ENCODE data around the gene COQ9. TPM values are rescaled to one million over a fixed set of nuclear protein-coding genes. Genes with fewer than 3 reads are reported as not detected.

The COQ9 gene, protein sequence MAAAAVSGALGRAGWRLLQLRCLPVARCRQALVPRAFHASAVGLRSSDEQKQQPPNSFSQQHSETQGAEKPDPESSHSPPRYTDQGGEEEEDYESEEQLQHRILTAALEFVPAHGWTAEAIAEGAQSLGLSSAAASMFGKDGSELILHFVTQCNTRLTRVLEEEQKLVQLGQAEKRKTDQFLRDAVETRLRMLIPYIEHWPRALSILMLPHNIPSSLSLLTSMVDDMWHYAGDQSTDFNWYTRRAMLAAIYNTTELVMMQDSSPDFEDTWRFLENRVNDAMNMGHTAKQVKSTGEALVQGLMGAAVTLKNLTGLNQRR
- 40.1 to 53.3 TPM (median 51.4 TPM) in 5 replicates for total RNA-seq (2022; extraction: Qiagen RNA extraction)

DNA sequence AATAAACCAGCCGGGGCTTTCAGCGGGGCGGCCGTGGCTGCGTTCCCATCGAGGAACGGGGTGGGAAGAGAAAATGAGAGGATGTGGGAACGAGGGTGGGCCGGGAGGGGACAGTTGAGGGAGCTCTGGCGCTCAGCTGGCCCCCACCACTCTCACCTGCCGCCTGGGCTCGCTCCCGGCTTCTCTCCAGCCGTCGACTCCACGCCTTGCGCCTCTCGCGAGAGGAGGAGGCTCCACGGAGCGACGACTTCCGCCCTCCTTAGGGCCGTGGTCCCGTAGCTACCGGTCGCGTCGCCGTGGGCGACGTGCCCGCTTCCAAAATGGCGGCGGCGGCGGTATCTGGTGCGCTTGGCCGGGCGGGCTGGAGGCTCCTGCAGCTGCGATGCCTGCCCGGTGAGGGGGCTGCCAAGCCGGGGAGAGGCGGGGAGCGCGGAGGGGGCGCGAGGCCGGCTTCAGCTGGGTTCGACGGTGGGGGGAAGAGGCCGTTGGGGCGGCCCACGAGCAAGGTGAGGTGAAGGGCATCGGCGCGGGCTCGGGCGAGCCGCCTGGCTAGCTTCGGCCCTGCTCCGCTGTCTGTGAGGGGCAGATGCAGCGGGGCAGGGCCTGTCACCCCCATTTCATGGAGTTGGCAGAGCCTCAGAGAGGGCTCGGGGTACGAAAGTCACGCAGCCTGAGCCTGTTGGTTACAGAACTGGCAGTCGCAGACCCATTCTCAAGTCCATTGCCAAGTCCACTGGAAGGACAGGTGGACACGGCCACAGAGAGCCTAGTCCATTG is at the start of gene COQ9, which contains the start of gene CIAPIN1:
Gene COQ9, plus strand, starts transcription at position 294 of the 777 bp plus-strand sequence. Its CDS starts 27 bp downstream, at position 321.
Gene CIAPIN1, minus strand, starts transcription at position 200 of the 777 bp plus-strand sequence. CDS start 6,457 bp downstream, outside the sequence.

GRCh38 chr16:57403965-57404817 is 43.1 kb upstream of the COQ9 start, which contains the start of gene CCL17:
Gene CCL17 (plus strand): TSS chr16:57404767. CDS start chr16:57413933, 9,166 bp downstream.

GRCh38 chr16:57462209-57462977 is 15.1 kb downstream of the COQ9 start, which contains the start of gene POLR2C:
Gene POLR2C (plus strand): TSS chr16:57462679. CDS start chr16:57462725, 46 bp downstream.

DNA sequence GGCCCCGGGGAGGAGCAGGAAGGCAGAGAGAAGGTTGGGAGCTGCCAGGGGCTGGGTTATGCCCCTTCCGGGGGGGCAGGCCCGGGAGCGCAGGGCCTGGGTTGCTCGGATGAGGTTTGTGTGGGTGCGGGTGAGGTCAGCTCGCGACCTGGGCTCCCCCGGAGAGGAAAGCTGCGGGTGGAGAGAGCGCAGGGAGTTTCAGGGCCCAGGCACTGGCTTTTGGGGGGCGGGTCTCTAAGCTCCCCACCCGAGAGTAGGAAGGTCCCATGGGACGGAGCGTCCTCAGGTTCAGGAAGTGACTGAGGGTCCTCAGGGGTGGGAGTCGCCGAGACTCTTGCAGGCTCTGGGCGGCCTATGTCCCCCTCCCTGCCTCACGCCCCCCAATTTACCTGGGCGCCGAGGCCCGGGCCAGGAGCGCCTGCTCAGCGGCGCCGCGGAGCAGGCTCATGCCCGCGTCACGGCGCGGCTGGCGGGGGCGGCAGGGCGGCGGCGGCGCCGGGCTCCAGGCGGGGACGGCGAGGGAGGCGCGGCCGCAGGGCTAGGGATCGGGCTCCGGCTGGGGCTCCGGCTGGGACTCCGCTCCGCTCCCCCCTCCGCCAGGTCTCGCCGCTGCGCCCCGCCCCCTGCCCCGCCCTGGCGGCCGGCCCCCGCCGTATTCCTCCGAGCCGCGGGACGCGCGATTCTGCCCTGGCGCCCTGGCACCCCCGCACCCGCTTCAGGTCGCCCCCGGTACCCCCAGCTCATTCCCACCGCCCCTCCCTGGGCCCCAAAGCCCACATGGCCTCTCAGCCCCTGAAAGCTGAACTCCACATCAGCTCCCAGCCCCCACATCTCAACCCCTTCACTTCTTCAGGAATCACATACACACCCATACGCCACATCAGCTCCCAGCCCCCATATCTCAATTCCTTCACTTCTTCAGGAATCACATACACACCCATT is 38.9 kb downstream of the COQ9 start, which contains the start of gene DOK4:
Gene DOK4, minus strand, starts transcription at position 578 of the 942 bp plus-strand sequence. CDS start 6,986 bp downstream, outside the sequence.

Other genes with a start within 250 kb of the COQ9 start
- 69.4 to 80.2 TPM (median 74.9 TPM) in 5 replicates for gene ARL2BP, start 202.2 kb upstream of the COQ9 start, total RNA-seq (2022; extraction: Qiagen RNA extraction)
- 1.2 to 1.8 TPM (median 1.6 TPM) in 5 replicates for gene PLLP, start 162.8 kb upstream of the COQ9 start, total RNA-seq (2022; extraction: Qiagen RNA extraction)
- 0.02 to 0.07 TPM (median 0.05 TPM) in 4 of 5 replicates, not detected in the other for gene CCL22, start 88.7 kb upstream of the COQ9 start, total RNA-seq (2022; extraction: Qiagen RNA extraction)
- gene CX3CL1, start 75.0 kb upstream of the COQ9 start, total RNA-seq (2022; extraction: Qiagen RNA extraction), result 0.03 to 0.17 TPM (median 0.07 TPM) in 5 replicates
- not detected in 5 replicates for gene CCL17, start 42.7 kb upstream of the COQ9 start, total RNA-seq (2022; extraction: Qiagen RNA extraction)
- gene CIAPIN1, start 94 bp upstream of the COQ9 start, total RNA-seq (2022; extraction: Qiagen RNA extraction), result 70.1 to 90.2 TPM (median 76.5 TPM) in 5 replicates
- 105 to 158 TPM (median 114 TPM) in 5 replicates for gene POLR2C, start 15.2 kb downstream of the COQ9 start, total RNA-seq (2022; extraction: Qiagen RNA extraction)
- gene DOK4, start 39.0 kb downstream of the COQ9 start, total RNA-seq (2022; extraction: Qiagen RNA extraction), result 33.9 to 50.3 TPM (median 41.5 TPM) in 5 replicates
- 6.6 to 9.9 TPM (median 8.3 TPM) in 5 replicates for gene CCDC102A, start 89.1 kb downstream of the COQ9 start, total RNA-seq (2022; extraction: Qiagen RNA extraction)
- gene ADGRG5, start 95.2 kb downstream of the COQ9 start, total RNA-seq (2022; extraction: Qiagen RNA extraction), result 0.05 to 0.08 TPM (median 0.06 TPM) in 5 replicates
- 157 to 234 TPM (median 197 TPM) in 5 replicates for gene ADGRG1, start 181.2 kb downstream of the COQ9 start, total RNA-seq (2022; extraction: Qiagen RNA extraction)
- 0.36 to 0.72 TPM (median 0.56 TPM) in 5 replicates for gene ADGRG3, start 220.8 kb downstream of the COQ9 start, total RNA-seq (2022; extraction: Qiagen RNA extraction)
- gene DRC7, start 247.3 kb downstream of the COQ9 start, total RNA-seq (2022; extraction: Qiagen RNA extraction), result 0.03 to 0.06 TPM (median 0.05 TPM) in 4 of 5 replicates, not detected in the other

Measured in A549 treated with CORT108297 at 1 μM for 4 hours (cell line).